ENCODE results near the gene PARP16.
A peak's percentile ranks its signal among the peaks of the same experiment; 100 is the strongest.

PARP16 gene, protein sequence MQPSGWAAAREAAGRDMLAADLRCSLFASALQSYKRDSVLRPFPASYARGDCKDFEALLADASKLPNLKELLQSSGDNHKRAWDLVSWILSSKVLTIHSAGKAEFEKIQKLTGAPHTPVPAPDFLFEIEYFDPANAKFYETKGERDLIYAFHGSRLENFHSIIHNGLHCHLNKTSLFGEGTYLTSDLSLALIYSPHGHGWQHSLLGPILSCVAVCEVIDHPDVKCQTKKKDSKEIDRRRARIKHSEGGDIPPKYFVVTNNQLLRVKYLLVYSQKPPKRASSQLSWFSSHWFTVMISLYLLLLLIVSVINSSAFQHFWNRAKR

DNA sequence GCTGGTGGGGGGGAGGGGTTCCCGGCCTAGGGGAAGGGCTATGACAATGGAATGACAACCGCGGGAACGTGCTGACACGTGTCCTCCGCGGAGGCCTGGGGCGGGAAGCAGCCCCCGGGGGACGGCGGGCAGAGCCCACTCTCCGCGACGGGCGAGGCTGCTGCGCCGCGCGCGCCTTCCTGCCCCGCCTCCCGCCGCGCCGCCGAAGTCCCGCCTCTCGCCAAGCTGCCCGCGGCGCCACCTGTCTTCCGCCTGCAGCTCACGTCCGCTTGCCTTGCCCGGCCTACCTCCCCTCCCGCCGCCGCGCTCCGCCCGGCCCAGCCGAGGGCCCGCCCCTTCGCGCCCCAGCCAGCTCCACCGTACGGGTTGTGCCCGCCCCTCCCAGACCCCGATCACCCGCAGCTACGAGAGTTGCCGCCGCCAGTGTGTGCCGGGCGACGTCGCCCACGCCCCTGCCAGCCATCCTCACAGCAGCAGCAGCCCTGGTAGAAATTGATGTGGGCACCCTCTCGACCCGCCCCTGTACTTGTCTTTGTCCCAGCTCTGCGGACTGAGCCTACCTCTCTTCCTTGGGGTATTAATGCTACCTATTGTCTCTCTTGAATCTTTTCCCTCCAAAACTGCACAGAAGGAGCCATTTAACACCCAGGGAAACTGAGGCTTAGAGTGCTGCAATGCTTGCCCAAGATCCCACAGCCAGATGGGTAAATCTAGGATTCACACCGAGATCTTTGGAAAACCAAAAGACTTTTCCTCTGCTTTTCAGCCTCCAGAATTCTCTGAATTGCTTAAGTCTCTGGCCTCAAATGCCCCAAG is at the start of gene PARP16:
PARP16 (minus strand) TSS at position 180 of the 816 bp plus-strand sequence. CDS start 457 bp downstream, outside the sequence.
- H3K27ac ChIP-seq, result peak within 1 kb of the TSS; percentile 42
- DNase-seq (ENCODE audit: low read depth, low spot score), result no peak

DNA sequence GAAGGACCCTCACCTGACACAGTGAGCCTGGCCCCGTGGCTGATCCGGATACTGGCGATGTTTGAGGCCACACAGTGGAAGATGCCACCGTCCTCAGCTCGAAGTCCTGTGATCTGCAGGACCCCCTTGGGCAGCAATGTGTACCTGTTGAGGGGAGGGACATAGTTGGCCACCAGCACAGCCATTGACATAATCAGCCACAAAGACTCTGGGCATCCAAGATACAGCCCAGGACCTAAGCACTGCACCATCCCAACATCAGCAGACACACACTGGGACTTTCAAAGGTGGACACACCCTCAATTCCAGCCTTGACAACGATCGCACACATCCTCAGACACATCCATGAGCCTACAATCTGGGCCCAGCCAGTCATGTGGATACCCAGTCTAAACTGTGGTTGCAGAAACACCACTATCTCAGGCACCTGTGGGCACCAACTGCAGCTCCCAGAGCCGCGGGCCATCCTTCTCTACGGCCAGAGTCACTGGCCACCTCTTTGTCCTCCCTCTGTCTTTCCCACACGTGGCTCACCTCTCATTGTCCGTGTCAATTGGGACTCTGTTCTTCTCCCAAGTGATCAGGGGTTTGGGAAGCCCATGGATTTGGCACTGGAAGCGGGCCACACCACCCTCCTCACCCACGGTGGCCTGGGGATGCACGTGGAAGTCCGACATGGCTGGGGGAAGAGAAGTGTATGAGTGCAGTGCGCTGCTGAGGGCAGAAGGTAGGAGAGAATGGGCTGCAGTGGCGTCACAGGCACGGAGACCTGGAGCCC is 48.8 kb upstream of the PARP16 start:
- DNase-seq (ENCODE audit: low read depth, low spot score), result no peak
- no peak overlapping the region for H3K27ac ChIP-seq

DNA sequence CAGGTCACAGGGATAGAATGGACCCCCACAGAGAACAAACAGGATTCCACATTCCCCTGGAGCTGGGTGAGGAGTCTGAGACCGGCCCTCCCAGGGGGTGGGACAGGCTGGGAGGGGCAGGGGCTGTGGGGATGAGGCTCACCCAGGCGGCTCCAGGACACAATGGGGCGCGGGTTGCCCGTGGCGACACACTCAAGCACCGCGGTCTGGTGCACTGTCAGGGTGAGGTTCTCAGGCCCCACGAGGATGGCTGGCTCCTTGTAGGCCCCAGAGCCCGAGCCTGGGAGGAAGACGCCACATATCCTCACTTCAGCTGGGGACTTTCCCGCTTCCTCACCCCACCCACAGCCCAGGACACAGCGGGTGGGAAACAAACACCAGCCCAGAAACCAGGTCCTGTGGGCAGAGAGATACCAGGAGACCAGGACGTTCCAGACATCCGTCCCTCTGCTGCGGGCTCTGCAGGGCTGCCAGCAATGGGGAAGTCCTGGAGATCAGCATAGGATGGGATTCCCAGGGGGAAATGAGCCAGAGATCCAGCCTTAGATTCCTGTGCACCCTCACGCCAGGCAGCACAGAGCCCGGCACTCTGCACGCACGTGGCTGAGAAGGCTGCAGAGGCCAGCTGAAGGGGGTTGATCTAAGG is 48.0 kb upstream of the PARP16 start:
- H3K27ac ChIP-seq, result no peak overlapping the region
- DNase-seq (ENCODE audit: low read depth, low spot score), result no peak

DNA sequence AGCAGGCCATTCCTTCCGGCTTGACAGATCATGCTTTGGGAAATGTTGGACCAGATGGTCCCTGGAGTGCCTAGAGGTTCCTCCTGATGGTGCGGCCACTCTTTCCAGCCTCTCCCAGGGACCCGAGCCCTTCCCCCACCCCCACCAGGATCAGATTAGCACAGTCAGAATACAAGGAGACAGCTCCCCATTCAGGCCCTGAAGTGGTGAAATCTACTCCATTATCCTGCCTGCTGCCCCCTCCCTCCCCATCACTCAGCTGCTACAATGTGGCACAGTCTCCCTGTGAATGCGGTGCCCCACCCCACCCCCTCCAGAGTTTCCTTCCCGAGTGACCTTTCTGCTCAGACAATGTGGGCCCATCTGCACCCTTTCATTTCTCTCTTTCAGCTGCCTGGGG is 47.2 kb upstream of the PARP16 start:
- H3K27ac ChIP-seq, result no peak overlapping the region
- no peak for DNase-seq (ENCODE audit: low read depth, low spot score)

DNA sequence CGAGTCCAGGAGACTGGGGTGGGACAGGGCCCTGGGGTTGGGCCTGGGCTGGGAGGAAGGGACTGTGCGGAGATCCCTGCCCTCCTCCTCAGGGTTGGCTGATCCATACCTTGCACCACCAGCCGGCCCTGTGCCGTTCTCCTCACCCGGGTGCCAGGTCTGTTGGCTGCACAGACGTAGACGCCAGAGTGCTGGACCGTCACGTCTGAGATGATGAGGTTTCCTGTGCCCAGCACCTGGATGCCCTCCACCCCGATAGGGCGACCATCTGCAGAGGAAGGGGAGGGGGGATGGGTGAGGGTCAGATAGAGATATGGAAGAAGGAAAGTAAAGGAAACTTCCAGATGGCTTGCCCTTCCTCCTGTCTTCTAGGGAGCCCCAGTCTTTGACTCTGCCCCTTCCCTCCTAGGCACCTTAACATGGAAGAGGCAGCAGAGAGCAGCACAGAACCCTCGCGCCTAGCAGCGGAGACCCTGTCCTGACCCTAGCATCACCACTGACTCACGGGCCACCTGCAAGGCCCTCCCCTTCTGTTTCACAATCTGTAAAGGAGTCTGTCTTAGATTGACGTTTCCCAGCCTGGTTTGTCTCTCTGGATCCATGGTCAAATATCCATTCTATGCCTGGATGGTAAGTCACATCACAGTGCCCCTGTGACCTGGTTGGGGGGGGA is 46.6 kb upstream of the PARP16 start:
- DNase-seq (ENCODE audit: low read depth, low spot score), result no peak
- H3K27ac ChIP-seq, result no peak overlapping the region

DNA sequence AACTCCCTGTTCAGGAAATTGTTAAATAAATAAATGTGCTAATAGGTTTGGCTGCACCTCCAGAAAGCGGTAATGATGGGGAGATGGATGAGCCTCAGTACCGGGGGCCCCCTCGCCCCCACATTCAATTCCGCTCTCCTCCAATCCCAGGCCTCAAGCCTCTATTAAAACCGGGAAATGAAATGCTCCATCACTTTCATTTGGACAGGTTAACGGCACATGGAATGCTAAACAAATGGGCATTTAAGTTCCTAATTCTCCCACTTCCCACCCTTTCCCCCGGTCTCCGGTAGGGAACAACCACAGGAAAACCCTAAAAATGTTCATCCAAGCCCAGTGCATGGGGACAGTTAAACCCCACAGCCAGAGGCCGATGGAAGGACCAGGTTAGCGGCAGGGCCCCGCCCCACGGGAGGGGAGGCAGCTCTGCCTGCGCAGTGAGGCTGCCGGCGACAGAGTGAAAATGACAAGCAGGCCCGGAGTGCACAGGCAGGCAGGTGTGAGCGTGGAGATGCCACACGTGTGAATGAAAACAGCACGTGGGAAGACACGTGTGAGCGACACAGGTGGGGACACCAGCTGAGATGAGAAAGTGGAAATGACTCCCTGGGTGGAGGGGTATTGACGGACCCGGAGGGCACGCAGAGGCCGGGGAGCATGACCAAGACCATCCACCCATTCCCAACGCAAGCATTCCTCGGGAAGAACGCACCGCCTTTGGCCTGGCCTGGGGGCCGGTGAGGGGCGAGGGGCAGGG is 45.9 kb upstream of the PARP16 start:
- DNase-seq (ENCODE audit: low read depth, low spot score), result no peak
- no peak overlapping the region for H3K27ac ChIP-seq

DNA sequence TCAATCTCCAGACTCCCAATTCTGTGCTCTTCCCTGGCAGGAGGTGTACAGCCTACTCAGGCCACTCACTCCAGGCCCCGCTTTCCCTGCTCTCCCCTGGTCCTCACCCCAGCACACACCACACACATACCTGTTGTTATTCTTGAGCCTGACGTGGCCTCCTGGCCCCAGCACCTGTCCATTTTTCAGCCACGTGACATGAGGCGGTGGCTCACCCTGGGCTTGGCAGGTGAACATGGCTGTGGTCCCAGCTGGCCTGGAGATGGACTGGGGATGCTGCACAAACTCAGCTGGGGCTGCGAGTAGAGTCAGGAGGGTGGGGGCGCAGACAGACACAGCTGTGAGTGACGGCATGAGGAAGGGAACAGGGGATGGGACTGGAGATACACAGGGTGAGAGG is 45.1 kb upstream of the PARP16 start:
- no peak for DNase-seq (ENCODE audit: low read depth, low spot score)
- H3K27ac ChIP-seq, result no peak overlapping the region

DNA sequence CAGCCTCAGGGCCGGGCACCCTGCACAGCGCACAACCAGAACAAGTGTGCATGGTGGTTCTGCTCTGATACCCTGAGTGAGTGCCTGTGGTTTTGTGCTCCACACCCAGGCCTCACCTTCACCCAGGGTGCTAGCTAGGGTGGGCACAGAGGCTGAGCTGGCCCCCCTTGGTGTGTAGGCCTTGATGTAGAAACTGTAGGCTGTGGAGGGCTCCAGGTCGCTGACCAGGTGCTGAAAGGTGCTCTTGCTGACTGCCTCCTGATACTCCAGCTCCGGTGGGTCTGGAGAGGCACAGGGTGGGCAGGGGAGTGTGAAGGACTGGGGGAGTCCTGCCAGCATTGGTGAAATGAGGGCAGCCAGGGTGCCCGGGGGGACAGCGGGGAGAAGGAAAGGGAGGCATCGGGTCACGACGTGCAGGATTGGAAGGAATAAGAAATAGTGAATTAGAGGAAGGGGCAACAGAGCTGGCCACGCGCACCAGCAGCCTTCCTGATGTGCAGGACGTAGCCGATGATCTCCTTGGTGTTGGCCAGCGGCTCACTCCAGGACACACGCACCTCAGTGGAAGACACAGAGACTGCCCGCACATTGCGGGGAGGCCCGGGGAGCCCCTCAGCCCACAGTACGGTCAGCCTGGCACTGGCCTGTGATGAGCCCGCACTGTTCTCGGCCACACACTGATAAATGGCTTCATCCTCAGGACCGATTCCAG is 44.4 kb upstream of the PARP16 start:
- no peak overlapping the region for H3K27ac ChIP-seq
- no peak for DNase-seq (ENCODE audit: low read depth, low spot score)

DNA sequence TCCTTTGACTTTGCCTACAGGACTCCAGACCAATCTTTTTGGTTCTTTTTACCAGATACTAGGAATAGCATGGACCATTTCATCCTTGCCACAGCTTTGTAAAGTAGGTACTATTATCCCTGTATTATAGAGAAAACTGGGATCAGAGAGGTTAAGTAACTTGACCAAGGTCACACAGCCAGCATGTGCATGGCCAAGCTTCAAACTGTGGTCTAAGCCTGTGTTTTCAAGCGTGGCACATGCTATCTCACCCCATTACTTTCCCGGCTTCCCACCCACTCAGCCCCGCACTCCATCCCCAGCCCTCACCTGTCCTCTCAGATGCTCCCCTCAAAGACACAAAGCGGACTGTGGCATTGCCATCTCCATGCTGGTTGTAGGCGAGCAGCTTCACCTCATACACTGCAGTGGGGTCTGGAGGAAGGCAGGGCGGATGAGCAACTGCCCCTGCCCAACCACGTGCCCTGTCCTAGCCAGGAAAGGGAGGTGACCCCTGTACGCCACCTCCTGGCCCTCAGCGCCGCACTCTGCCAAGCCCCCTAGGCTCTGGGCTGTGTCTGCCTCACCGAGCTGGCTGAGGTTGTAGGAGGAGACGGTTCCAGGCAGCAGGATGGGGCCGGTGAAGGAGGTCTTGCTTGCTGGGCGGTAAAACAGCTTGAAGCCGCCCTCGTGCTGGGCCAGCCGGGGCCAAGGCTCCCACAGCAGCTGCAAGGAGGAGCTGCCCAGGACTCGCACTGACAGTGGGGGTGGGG is 43.5 kb upstream of the PARP16 start:
- DNase-seq (ENCODE audit: low read depth, low spot score), result no peak
- no peak overlapping the region for H3K27ac ChIP-seq

DNA sequence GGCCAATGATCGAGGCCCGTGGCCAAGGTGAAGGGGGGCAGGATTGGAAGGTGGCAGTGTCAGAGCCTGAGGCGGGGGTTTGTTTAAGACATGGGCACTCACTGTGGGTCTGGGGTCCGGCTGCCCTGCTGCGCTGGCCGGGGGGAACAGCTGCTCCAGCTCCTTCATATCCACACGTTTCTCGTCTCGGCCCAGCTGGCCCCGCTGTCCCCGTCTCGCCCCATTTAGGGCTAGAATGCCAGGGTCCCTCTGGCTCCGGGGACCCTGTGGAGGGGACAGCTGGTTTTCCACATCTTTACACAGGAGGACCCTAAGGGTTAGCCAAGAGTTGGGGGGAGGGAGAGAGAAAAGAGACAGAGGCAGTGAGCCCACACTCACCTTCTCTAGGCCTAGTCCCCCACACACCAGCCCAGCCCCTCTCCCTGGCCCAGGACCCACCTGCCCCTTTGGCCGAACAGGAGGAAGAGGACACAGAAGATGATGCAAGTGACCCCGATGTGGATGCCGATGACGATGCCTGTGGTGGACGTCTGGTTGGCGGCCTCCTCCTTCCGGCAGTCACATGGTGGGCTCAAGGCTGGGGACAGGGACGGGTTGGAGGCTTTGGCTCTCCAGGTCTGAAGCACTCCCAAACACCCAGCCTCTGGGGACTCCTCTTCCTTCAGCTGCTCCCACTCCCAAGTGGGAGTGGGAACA is 42.8 kb upstream of the PARP16 start:
- no peak for DNase-seq (ENCODE audit: low read depth, low spot score)
- H3K27ac ChIP-seq, result no peak overlapping the region

DNA sequence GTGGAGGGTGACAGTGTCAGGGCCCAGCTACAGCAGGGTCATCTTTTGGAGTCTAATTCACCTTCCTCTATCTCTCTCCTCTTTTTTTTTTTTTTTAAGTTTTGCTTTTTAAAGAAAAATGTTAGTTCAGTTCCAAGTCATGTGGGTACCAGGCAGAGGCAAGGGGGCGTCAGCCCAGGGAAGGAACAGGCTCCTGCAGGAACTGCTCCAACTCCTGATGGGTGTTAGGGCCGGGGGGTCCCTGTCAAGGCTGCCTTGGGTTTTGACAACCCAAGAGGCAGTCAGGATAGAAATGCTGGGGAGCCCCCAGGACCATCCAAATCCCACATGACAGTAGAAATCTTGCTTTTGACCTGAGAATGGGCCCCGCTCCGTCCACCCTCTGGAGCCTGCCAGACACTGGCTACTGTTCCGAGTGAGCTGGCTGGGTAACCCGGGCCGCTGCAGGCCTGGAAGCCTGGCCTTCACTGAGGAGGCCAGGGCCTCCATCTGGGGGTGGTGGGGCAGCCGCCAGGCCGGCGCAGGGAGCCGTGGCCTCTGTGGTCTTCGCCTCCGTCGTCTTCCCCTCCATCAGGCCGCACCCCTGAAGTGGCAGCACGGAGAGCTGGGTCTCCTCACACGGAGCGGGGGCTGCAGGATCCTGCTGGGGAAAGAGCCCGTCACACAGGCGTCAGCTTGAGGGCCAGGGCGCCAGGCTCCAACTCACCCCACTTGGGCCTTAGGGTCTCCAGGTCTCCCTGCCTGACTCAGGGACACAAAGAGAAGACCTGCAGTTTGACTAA is 42.0 kb upstream of the PARP16 start:
- no peak overlapping the region for H3K27ac ChIP-seq
- no peak for DNase-seq (ENCODE audit: low read depth, low spot score)

DNA sequence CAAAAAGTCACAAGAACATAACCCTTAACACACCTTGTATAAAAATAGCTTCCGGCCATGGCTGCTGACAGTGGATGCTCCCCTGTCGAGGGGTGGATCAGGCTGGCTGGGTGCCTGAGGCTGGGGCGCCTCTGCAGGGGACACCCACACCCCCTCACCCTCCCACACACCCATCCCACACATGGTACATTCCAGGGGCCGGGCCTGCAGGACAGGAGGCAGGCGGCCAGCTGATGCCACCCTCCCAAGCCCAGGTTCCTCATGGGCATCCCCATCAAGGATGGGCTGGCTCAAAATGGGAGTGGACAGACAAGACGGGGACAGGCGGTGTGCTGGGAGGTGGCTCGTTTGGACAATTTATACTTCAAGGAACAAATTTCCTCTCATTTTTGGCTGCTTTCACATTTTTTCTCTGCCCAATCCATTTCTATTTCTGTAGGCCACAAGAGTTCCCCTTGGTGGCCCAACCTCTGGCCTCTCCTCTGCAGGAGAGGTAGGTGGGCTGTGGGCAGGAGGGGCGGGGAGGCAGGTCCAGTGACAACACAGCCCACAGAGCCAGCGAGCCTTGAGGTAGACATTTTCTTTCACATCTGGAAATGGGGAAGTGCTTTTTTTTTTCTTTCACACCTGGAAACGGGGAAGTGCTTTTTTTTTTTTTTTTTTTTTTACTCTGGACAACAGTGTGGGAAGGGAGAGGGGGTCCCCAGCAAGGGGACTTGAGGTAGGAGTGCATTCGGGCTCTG is 41.1 kb upstream of the PARP16 start:
- DNase-seq (ENCODE audit: low read depth, low spot score), result no peak
- H3K27ac ChIP-seq, result no peak overlapping the region

DNA sequence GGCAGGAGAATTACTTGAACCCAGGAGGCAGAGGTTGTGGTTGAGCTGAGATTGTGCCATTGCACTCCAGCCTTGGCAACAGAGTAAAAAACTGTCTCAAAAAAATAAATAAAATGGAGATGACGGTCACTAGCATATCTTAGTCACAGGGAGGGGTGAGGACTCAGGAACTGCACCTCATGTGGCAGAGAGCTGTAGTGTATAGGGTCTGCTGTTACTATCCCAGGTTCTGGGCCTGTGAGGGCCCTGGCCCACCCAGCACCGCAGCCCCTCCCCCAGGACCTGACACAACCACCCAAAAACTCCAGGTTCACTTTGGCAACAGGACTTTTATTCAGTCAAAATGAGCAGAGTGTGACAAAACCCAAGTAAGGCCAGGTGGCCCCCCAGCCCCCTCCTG is 40.1 kb upstream of the PARP16 start:
- H3K27ac ChIP-seq, result no peak overlapping the region

DNA sequence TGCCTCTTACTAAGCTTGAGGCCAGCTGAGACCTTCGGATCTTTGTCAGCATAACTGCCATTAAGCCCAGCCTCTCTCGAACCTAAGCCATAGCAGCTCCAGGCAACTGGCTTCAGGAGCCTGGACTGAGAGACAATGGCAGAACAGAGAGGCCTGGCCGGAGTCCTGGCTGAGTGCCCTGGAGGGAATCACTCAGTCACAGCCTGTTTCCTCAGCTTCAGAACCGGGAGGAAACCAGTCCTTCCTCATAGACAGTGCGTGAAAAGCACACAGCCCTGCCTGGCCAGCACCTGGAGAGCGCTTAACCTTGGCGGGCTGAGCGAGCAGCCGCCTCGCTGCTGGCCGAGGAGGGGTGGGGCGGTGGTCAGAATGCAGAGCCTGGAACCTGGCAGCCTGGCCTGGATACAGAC is 39.4 kb upstream of the PARP16 start:
- no peak for DNase-seq (ENCODE audit: low read depth, low spot score)

More for the DNA sequence above, 40.1 kb upstream of the PARP16 start:
- DNase-seq (ENCODE audit: low read depth, low spot score), result no peak

DNA sequence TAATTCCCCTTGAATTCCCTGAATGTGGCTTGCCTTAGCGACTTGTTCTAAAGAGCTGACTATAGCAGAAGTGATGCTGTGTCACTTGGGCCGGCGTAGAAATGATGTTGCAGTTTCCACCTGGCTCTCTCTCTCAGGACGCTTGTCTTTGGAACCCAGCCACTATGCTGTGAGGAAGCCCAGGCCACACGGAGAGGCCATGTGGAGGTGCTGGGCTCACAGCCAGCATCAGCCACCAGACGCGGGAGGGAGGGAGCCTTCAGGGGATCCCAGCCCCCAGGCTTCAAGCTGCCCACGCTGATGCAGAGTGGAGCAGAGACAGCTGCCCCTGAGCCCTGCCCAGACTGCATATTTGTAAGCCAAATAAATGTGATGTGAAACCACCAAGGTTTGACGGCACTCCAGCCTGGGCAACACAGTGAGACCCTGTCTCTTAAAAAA is 36.4 kb upstream of the PARP16 start:
- H3K27ac ChIP-seq, result no peak overlapping the region
- no peak for DNase-seq (ENCODE audit: low read depth, low spot score)

More for the DNA sequence above, 39.4 kb upstream of the PARP16 start:
- H3K27ac ChIP-seq, result no peak overlapping the region

DNA sequence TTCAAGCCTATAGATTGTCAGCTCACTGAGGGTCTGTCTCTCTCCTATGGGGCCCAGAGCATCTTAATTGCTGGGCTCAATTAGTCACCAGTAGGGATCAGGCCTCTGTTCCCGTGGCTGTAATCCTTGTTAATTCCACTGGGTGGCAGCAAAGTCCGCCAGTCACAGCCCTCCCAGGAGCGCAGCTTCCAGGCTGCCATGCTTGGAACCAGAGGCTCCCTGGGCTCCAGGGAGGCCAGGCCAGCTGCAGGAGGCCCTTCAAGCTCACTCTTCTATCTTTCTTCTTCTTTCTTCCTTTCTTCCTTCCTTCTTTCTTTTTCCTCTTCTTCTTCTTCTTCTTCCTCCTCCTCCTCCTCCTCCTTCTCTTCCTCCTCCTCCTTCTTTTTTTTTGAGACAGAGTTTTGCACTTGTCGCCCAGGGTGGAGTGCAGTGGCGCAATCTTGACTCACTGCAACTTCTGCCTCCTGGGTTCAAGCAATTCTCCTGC is 32.2 kb upstream of the PARP16 start:
- no peak for DNase-seq (ENCODE audit: low read depth, low spot score)
- no peak overlapping the region for H3K27ac ChIP-seq
